HG02623 (cell line): ENCODE data around the gene DIAPH2.

ENCODE experiments used
- ATAC-seq: cut with Tn5 transposase; IDR thresholded peaks from one replicate; pipeline ENCODE4 v1.9.1; 2021; ENCODE audit warnings: moderate library complexity; ENCODE audit not compliant: unreplicated experiment

The DIAPH2 gene

DNA sequence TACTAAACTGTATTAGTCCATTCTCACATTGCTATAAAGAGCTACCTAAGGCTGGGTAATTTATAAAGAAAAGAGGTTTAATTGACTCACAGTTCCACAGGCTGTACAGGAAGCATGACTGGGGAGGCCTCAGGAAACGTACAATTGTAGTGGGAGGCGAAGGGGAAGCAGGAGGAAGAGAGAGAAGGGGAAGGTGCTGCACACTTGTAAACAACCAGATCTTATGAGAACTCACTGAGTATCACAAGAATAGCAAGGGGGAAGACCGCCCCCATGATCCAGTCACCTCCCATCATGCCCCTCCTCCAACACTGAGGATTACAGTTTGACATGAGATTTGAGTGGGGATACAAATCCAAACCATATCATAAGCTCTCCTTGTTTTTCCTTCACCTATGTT, 239.9 kb downstream of the DIAPH2 start:
- ATAC-seq: no peak

DNA sequence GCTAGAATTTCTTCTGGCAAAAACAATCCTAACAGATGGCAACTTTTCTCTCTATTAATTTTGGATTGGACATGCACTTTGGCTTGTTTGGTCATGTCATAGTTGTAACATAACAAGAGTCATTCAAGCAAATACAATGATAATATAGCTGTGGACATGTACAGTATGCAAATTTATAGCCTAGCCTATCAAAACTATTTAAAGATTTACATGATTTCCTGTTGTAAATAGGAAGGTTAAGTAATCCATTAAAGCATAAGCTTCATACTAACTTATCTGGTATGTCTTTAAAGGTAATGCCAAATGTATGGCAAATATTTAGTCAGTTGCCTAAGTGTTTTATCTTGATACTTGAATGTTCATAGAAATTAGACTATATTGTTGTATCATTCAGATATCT, 244.4 kb downstream of the DIAPH2 start:
- no peak for ATAC-seq

DNA sequence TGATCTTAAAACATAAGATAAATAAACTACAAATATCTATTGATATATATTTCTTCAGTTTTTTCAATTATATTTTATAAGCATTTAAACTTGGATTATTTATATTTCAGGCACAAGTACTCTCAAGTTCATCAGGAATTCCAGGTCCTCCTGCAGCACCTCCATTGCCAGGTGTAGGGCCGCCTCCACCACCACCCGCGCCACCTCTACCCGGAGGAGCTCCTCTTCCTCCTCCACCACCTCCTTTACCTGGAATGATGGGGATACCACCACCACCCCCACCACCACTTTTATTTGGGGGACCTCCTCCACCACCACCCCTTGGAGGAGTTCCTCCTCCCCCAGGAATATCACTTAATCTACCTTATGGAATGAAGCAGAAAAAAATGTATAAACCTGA, 273.1 kb downstream of the DIAPH2 start:
- no peak for ATAC-seq

DNA sequence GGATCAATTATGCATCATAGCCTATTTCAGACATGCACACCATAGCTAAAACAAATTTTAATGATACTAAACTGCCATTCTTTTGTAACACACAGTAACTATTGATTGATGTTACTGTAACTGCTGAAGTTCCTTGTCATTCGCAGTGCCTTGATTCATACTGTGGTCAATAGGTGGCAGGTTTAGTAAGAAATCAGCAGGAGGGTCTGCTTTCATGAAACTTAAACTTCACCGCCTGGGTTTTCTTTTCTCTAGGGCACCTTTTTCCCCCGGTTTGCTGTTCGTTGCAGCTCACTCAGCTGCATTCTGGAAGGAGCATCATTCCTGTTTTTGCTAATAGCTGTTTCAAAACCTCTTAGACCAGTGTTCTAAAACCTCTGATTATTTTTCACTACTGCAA, 287.2 kb downstream of the DIAPH2 start:
- ATAC-seq: no peak

DNA sequence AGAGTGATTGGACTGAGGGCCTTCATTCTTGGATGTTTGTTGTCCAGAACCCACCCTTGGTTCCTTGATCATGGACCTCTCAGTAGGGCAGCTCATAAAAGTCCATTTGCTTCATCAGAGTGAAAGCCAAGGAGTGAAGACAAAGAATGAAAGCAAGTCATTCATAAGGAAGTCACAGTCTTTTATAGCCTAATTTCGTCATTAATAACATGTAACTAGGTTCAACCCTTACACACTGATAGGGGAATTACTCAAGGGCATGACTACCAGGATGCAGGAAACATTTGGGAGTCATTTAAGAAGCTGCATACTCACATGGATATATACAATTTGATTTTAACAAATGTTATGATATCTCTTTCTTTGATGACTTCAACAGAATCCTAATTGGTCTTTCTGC, 294.3 kb downstream of the DIAPH2 start:
- ATAC-seq: no peak

GRCh38 chrX:96979766-96980165, 295.1 kb downstream of the DIAPH2 start:
- no peak for ATAC-seq

GRCh38 chrX:96982161-96982560, 297.5 kb downstream of the DIAPH2 start:
- no peak for ATAC-seq

- ATAC-seq: no peak
Observed at GRCh38 chrX:96984538-96984937, 299.9 kb downstream of the DIAPH2 start.

DNA sequence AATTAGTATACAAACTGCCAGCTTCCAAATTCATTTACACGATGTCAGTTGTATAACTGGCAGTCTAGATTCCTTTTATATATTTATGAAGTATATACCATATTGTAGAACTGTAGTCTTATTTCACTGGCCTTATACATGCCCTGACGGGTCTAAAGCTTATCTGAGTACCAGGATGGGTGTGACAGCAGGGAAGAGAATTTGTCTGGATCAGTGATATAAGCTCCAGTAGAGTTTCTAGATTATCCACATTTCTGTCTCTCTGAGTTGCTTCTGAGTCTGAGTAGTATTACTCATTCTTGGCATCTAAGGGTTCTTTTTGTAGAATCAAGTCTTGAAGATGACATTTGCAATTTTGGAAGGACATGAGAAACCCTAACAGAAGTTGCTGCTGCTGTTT, 300.4 kb downstream of the DIAPH2 start:
- no peak for ATAC-seq

DNA sequence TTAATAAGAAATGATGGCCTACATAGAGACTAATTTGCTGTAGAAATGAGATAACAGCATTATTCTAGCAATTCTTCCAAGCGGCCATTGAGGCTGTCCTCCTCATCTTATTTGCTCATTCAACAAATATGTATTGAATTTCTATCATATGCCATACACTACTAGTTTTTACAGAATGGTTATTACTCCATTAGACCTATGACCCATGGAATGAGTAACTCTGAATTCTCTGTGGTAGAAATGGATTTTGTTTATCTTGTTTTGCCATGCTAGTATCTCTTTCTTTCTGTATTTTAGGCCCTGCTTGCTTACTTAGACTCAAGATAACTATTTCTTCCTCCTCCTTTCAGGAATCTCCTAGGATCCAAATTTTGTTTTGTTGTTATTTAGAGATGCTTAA, 302.6 kb downstream of the DIAPH2 start:
- ATAC-seq: no peak

- ATAC-seq: no peak
Observed at GRCh38 chrX:96989830-96990571, 305.4 kb downstream of the DIAPH2 start.

DNA sequence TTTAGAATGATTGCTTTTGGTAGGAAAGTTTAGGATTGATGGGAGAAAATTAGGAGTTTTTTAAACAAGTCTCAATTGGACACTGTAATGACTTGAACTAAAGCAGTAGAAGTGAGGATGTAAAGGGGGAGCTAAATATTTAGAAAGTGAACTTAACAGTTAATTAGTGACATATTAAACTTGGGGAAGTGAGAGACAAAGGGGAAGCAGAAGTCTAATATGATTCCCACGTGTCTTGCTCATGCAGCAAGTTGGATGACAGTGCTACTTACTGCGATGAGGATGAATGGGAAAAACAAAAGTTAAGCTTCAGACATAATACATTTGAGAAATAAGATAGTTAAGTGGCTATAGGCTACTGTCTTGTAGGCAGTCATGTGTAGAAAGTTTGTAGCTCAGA, 309.5 kb downstream of the DIAPH2 start:
- no peak for ATAC-seq

DNA sequence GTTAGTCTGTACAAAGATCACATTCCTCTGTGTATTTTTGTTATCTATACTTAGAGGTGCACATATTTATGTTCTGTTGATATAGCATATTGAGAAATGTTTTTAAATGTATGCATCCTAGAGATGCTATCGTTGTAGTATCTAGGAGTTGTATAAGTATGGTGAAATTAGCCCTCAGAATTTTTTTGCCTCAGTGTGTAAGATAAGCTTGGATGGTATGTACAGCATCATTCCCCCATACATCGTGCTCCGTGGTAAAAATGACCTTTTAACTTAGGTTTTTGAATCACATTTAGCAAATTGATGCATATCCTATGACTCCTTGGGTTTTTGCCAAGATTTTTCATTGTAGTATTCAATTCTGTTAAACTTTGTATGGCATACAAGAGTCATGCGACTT, 312.6 kb downstream of the DIAPH2 start:
- no peak for ATAC-seq

DNA sequence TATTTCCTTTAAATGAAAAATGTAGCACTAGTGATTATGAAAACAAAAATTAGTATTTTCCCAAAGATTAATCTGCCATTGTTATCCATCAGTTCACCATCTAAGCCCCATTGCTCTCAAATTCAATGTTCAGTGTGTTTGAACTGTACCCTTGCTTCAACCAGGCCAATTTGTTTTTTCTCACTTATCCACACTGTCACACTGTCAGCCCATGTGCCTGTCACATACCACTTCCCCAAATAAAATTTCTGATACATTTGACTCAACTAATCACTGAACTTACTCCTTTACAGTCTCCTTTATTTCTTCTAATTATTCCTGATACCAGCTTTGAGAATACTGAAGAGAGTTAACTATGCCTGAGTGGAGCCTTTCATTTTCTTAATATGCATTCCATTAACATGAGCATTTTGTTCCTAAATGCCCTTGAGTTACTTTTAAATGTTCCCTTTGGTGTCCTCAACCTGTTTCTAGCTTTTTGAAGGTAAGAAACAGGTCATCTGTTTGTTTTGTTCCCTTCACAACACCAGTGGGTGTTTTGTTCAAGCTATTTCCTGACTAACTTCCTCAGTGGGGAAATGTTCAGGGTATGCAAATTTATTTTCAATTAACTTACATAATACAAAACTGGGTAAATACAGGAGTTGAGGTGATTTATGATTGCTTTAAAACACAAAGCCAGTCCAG, 316.2 kb downstream of the DIAPH2 start:
- ATAC-seq: no peak

- ATAC-seq: no peak
Observed at GRCh38 chrX:97006167-97006566, 321.5 kb downstream of the DIAPH2 start.

- no peak for ATAC-seq
Observed at GRCh38 chrX:97009391-97009790, 324.7 kb downstream of the DIAPH2 start.

DNA sequence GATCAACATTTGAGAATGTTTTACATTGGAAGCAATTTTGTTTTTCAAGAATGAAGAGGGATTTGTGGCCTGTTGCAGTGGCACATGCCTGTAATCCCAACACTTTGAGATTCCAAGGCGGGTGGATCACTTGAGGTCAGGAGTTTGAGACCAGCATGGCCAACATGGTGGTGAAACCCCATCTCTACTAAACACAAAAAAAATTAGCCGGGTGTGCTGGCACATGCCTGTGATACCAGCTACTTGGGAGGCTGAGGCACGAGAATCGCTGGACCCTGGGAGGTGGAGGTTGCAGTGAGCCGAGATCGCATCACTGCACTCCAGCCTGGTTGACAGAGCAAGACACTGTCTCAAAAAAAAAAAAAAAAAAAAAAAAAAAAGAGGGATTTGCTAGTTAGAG, 326.9 kb downstream of the DIAPH2 start:
- ATAC-seq: no peak

- ATAC-seq: no peak
Observed at GRCh38 chrX:97016106-97016505, 331.5 kb downstream of the DIAPH2 start.

DNA sequence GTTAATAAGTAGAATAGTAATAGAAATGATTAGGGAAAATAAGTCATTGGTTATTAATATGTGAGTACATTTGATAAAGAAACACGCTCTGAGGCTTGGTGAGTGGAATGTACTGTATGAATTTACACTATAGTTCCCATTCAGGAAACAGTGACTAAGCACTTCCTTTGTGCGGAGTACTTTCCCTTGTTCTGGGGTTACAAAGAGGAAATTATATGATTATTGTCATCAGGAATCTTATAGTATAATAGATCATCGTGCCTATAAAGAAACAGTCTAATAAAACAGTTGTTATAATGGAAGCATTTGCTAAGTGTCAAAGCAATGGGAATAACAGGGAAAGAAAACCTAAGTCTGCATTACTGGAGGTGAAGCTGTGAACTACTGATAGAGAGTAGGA, 337.0 kb downstream of the DIAPH2 start:
- no peak for ATAC-seq

- ATAC-seq: no peak
Observed at GRCh38 chrX:97026406-97026805, 341.8 kb downstream of the DIAPH2 start.

GRCh38 chrX:97027384-97027922, 342.8 kb downstream of the DIAPH2 start:
- ATAC-seq: no peak

GRCh38 chrX:97030463-97030862, 345.8 kb downstream of the DIAPH2 start:
- ATAC-seq: no peak
